HG03280 (cell line): Measurements from ENCODE around the gene TPSG1.
"Not testable (repeated sequence)": the region's sequence is repeated elsewhere in the genome, so short reads cannot be mapped to it uniquely, and the experiment has no call there.

Source experiments
- ATAC-seq: cut with Tn5 transposase; IDR thresholded peaks from one replicate; pipeline ENCODE4 v1.9.1; 2021; ENCODE audit warnings: mild to moderate bottlenecking, moderate library complexity; ENCODE audit not compliant: unreplicated experiment

Gene TPSG1

DNA sequence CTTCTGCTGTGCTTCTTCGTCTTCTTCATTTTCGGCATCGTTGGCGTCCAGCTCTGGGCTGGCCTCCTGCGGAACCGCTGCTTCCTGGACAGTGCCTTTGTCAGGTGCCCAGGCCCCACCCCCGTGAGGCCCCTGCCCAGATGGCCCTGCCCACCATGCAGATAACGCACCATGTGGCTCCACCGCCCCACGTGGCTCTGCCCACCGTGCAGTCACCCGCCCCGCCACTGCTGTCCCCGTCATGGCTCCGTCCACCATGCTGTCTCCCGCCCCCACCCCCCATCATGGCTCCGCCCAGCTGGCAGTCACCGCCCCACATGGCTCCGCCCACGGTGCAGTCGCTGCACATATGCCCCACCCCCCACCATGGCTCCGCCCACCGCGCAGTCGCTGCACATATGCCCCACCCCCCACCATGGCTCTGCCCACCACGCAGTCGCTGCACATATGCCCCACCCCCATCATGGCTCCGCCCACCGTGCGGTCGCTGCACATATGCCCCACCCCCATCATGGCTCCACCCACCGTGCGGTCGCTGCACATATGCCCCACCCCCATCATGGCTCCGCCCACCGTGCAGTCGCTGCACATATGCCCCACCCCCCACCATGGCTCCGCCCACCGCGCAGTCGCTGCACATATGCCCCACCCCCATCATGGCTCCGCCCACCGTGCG, 26.3 kb downstream of the TPSG1 start:
- not testable (repeated sequence) for ATAC-seq

DNA sequence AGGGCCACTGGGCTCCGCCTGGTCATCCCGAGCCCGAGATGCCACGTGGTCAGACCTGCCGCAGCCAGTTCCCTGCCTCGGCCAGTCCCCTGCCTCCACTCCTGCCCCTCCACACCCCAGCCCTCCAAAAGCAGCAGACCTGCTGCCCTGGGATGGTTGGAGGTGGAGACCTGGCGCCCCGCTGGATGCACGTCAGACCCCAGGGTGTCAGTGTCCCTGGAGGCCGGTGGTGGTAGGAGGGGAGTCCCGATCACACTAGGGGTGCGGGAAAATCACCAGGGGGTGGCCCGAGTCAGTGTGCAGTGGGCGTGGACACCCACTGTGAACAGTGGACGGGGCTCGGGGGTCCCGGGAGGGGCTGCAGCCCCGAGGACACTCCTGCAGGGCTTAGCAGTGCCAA, 26.9 kb downstream of the TPSG1 start:
- no peak for ATAC-seq

DNA sequence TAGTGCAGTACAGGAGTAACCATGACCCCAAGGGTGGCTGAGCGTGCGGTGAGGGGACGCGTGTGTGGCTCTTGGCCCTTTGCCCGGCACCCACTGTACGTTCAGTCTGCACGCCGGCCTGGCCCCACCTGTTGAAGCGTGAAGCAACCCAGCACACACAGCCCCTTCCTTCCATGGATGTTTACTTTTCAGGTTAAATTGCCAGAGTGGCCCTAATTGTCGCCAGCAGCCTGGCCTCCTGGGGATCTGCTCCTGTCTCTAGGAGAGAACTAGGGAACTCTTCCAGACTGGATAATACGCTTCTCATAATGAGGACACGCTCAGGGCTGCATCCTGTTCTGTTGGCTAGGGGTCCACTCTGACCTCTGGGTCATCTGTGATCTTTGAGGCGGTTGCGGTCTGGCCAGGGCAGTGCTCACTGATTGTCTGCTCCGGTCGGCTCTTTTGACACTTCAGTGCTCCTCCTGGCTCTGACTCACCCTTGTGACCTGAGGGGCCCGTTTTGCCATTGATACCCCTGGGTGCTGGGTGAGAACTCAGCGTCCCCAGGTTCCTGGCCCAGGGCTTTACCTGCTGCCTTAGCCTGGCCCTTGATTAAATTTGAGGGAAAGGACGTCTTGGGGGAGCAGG, 27.7 kb downstream of the TPSG1 start:
- no peak for ATAC-seq

DNA sequence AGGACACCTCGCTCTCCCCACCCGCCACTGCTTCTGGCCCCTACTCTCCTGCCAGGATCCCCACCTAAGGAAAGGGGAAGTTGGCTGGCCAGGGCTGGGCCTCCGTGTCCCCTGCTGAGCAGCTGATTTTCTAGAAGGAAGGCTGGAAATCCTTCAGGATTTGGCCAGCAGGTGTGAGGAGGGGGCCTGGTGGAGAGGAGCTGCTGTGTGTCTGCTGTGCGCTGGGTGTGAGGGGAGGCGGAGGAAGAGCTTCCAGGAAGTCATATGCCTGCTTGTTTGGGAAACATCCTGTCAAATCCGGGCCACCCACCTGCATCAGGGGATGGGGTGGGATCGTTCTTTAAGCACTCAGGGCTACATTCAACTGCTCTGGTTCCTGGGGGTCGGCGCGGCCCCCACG, 28.6 kb downstream of the TPSG1 start:
- no peak for ATAC-seq

DNA sequence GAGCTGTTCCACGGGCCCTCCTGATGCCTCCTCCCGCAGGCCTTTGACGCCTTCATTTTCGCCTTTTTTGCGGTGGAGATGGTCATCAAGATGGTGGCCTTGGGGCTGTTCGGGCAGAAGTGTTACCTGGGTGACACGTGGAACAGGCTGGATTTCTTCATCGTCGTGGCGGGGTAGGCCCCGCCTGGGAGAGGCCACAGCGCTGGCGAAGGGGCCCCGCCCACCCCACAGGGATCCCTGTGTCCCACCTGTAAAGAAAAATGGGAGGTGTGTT, 29.7 kb downstream of the TPSG1 start:
- no peak for ATAC-seq

DNA sequence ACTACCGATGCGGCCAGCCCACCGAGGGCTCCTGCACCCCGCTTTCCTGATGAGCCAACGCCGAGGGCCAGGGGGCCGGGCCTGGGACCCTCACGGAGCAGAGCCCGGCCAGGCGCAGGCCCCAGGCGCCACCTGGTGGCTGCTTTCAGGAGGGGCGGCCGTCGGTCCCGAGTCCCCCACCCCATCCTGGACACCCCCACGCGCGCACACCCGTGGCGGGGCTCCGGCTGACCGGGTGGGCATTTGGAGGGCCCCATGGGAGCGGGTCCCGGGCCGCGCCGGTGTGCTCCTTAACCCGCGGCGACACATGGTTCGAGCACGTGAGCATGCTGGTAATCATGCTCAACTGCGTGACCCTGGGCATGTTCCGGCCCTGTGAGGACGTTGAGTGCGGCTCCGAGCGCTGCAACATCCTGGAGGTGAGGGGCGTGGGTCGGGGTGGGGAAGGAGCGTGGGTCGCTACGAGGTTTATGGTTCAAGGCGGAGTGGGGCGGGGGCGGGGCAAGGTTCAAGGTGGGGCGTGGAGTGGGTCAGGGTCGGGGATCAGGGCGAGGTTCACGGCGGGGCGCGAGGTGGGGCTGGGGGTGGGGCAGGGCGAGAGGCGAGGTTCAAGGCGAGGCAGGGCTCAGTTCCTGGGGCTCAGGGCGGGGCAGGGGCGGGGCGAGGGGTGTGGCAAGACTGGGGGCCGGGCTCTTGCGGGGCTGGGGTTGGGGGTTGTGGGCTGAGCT, 30.2 kb downstream of the TPSG1 start:
- no peak for ATAC-seq

DNA sequence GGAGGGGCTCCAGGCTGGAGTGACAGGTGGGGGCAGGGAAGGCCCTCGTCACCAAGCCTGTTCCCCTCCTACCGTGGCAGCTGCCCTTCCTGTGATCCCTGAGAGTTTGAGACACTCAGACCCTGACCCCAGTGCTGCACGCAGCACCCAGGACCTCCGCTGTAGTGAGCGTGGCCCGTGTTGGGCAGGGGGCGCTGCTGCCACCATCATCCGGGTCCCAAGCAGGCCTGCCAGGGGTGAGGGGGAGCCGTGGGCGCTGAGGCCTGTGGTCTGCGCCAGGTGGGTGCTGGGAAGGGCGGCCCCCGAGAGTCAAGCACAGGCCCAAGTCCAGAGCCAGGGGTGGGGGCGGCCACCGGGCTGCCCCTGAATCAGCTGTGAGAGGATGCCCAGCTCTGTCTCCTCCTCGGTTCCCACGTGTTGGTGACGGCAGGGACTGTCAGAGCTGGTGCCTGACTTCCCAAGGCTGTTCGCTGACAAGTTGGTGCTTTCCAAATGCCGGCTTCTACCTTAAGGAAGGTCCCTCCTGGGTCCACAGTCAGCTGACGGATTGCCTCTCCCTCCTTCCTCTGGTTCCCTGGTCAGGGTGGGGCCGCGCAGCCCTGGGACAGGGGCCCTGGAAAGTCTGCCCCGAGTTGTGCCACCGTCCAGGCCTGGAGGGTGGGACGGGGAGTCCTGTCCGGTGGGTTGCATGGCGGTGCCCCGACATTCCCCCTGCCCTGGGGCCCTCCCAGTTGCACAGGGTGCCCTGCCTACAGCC, 31.1 kb downstream of the TPSG1 start:
- no peak for ATAC-seq

DNA sequence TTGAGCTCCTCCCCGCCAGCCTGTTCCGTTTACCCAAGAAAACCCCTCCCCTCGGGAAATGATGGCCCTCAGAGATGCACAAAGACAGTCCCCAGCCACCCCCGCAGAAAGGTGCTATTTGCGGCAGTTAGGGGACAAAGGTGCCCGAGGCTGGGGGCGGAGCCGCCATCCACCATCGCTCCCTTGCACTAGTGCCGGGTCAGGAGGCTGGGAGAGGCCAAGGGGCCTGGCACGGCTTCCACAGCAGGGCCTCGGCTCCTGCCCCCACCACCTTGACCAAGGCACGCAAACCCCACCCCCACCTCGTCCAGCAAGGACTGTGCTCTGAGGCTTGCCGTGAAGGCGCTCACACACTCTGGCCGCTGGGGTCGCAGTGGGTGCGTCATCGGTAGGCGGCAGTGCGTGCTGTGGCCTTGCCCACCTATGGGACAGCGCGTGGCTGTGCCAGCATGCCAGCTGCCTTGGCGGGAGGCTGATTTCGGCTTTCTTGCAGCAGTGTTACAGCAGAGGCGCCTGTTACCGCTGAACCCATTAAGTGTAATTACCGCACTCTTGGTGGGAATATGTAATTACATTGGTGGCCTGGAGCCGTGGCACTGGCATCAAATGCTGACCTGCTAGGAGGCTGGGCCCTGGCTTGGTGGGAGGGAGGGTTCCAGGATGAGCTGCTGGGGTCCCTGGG, 31.8 kb downstream of the TPSG1 start:
- no peak for ATAC-seq

DNA sequence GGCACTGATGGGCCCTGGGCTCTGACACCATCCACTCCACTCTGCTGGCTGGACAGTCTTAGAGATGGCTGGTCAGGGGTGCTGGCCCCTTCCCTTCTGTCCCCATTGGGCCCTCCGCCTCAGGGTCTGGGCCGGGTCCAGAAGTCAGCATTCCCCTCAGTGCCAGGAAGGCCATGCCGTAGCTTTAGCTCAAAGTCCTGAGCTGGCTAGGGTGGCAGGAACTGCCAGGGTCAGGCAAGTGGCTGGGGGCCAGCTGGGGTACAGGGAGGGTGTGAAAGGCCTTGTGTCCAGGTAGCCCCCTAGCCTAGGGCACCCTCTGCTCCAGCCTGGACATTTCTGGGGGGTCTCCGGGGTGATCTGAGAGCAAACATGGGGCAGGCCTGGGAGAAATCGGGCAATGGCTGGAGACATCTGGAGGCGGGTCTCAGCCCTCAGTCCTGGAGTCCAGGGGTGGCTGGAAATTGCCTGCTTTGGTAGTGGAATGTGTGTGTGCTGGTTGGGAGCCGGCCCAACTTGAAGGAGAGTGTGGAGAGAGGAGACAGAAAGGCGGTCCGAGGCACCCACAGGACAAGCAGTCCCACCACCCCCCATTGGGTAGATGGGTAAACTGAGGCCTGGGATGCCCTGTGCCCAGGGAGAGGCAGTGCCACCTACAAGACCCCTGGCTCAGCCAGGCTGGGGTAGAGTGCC, 32.5 kb downstream of the TPSG1 start:
- ATAC-seq, result no peak

DNA sequence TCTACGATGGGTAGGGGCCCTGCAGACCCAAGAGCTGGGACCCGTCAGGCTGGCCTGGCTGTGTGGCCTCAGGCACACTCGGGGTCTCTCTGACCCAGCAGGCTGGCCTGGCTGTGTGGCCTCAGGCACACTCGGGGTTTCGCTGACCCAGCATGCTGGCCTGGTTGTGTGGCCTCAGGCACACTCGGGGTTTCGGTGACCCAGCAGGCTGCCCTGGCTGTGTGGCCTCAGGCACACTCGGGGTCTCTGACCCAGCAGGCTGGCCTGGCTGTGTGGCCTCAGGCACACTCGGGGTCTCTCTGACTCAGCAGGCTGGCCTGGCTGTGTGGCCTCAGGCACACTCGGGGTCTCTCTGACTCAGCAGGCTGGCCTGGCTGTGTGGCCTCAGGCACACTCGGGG, 34.3 kb downstream of the TPSG1 start:
- not testable (repeated sequence) for ATAC-seq

DNA sequence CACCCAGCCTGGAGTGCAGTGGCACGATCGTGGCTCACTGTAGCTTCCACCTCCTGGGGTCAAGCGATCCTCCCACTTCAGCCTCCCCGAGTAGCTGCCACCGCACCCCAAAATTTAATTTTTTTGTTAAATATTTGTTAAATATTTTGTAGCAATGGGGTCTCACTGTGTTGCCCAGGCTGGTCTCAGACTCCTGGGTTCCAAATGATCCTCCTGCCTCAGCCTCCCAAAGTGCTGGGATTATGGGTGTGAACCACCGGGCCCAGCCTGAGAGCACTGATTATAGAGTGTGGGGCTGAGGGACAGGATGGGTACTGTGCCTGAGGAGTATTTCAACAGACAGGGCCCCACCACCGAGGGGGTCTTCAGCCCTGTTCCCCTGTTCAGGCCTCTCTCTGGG, 35.6 kb downstream of the TPSG1 start:
- no peak for ATAC-seq

DNA sequence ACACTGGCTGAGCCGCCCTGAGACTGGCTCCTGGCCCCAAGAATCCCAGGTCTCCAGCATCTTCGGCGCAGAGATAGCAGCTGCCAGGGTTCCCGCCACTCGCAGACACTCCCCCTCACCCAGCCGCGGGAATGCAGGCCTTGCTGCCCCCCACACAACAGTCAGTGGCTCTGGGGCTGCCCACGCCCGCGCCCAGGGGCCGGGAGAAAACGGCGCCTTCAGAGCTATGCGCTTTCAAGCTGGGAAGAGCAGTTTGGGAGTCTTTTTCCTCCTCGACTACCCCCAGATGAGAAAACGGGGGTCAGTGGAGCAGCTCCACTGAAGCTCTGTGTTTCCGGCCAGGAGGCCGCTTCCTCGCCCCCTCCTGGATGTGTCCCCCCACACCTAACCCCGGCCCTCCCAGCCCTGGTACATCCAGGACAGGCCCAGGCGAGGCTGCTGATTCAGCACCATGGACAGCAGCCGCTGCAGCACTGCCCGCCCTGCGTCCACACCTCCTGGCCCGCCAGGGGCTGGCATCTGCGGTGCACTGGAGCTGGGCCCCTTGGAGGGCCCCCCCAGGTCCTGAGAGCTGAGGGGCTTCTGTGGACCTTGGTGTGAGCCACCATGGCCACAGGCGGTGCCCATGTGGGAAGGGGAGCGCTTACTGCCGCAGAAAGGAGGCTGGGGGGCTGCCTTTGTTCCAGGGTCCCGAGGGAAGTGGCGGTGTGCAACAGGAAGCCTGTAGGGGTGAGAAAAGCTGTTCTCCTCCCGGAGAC, 36.5 kb downstream of the TPSG1 start:
- no peak for ATAC-seq

DNA sequence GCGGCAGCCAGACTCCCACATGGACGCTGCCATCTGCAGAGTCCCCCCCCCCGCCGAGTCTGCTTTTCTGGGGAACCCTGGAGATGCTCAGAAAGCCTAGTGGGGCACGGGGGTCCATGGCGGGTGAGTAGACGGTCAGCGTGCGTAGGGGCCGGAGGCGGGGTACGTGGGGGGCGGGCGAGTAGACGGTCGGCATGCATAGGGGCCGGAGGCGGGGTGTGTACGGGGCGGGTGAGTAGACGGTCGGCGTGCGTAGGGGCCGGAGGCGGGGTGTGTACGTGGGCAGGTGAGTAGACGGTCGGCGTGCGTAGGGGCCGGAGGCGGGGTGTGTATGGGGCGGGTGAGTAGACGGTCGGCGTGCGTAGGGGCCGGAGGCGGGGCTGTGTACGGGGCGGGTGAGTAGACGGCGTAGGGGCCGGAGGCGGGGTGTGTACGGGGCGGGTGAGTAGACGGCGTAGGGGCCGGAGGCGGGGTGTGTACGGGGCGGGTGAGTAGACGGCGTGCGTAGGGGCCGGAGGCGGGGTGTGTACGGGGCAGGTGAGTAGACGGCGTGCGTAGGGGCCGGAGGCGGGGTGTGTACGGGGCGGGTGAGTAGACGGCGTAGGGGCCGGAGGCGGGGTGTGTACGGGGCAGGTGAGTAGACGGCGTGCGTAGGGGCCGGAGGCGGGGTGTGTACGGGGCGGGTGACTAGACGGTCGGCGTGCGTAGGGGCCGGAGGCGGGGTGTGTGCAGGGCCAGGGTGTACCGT, 39.4 kb downstream of the TPSG1 start:
- ATAC-seq, result not testable (repeated sequence)

DNA sequence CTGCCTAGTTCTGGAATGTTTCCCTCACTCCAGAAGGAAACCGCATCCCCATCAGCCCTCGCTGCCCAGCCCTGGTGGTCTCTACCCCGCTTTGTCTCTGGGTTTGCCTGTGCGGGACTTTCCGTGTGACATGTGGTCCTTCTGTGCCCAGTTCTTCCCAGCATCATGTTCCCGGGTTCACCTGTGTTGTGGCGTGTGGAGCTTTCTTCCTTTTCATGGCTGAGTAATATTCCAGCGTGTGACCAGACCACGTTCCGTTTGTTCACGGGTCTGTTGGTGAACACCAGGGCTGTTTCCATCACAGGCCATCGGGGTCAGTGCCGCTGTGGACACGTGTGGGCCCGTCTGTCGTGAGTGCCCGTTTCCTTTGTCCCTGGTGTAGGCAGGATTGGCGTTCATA, 40.1 kb downstream of the TPSG1 start:
- no peak for ATAC-seq

DNA sequence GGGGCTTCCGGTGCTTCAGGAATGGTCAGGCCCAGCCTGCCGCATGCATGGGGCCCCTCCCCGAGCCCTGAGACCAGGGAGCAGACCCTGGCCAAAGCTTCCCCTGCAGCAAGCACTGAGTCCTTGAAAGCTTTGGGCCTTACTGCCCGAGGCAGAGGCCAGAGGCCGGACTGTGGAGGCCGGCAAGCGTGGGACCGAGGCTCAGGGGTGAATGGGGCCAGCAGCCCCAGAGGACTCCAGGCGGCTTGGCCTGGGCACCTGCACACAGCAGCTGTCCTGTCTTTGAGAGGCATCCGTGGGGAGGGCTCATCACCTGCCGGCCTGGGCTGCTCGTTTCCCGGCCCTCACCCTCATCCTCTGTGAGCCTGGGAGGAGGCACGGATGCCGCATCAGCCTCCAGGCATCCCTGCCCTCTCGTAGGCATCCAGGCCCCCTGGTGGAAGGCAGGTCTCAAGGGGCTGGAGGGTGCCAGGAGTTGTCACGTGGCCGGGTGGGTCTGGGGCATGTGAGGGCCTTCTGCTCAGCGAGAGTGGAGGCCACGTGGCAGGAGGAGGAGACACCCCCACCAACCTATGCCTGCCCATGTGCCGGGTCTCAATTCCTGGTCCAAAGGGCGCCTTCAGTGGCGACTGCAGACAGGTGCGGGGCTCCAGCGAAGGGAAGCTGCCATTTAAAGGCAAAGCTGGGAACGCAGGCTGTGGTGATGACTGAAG, 40.8 kb downstream of the TPSG1 start:
- ATAC-seq, result no peak

DNA sequence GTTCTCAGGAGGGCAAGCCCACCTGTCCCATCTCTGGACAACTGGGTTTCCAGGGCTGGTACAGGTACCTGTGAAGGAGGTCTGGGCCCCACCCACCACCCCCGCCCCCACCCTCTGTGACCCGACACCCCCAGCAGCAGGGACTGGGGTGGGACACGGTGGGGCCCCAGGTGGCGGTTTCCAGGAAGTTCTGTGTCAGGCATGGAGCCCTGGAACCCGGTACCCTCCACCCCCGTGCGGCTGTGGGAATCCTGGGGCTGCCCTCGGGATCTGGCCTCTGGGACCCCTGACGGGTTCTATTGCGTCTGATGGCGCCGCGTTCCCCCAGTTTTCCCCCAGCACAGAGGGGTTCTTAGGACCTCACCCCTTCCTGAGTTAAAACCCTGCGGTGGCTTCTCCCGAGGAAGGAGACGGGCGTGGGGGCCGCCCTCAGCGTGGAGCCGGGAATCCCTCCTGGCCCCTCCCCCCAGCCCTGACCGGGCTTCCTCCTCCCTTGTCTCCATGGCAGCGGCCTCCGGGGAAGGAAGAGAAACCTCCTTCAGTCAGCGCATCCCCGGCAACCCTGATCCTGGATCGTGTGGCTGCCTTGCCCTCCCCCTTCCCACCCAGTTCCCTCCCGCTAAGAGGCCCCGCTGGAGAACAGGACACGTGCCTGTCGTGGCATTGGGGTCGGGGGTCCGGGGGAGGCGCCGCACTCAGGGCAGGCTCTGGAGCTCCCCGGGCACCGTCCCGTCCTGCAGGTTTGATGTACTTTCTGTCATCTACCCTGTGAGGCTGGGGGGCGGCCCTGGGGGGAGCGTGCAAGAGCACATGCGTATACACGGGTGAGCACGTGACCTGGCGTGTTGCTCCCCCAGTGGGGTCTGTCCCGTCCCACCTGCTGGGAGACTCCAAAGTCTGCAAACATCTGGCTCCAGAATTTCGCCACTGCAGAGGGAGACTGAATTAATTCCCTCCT, 41.8 kb downstream of the TPSG1 start:
- no peak for ATAC-seq

DNA sequence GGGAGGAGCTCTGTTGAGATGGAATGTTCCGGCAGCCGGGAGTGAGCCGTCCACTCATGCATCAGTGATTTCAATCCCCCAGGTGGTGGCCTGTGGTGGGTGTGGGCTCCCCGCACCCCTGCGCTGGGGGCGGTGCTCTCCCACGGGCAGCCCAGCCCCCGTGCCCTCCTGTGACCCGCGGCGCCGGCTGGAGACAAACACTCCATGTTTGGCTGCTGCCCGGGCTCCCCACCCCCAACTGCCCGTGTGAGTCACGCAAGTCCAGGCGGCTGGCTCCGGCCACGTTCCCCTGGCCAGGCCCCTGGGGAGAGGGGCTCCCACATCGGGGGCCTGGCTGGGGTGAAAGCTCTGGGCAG, 42.8 kb downstream of the TPSG1 start:
- ATAC-seq, result no peak
